ENCODE results near the gene VIPAS39.

Gene VIPAS39

DNA sequence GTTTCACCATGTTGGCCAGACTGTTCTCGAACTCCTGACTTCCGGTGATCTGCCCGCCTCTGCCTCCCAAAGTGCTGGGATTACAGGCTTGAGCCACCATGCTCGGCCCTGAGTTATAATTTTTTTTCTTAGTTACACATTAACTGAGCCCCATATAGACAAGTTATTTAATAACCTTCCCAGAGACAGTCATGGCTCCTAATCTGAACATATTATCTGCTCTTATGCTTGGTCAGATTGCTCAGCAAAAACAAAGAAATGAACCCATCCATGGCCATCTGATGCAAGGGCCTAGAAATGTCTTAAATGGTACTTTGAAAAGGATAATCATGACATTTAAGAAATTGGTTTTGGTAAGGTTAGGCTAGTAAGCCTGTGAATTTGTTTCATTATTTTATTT is 67.2 kb downstream of the VIPAS39 start:
- Histone ChIP-seq H4K20me1 (ENCODE audit: insufficient read depth, low read length) (no peaks in the 10 kb centered on the region), H3K27me3 (replicated peaks; ENCODE audit: insufficient read depth, low read length) (no peaks in the 10 kb centered on the region), H3K27ac (ENCODE audit: low read length) (no peak overlapping the region), H3K9me2 (replicated peaks; ENCODE audit: insufficient read depth, low read length) (no peaks in the 10 kb centered on the region), H2AFZ (ENCODE audit: low read length) (no peak overlapping the region), H3F3A (ENCODE audit: insufficient read depth, low read length) (no peaks in the 10 kb centered on the region), H3K4me3 (ENCODE audit: low read length) (no peak overlapping the region), H3K9ac (ENCODE audit: low read length) (no peak overlapping the region), H3K9me3 (replicated peaks; ENCODE audit: insufficient read depth, low read length) (no peaks in the 10 kb centered on the region), H3K4me1 (ENCODE audit: low read length) (no peaks in the 10 kb centered on the region), H3K4me2 (ENCODE audit: low read depth, low read length) (no peak overlapping the region), H3K36me3 (replicated peaks; ENCODE audit: insufficient read depth, low read length) (no peaks in the 10 kb centered on the region), H3K79me2 (ENCODE audit: low read length) (no peaks in the 10 kb centered on the region)
- TF ChIP-seq, protein P1, sequence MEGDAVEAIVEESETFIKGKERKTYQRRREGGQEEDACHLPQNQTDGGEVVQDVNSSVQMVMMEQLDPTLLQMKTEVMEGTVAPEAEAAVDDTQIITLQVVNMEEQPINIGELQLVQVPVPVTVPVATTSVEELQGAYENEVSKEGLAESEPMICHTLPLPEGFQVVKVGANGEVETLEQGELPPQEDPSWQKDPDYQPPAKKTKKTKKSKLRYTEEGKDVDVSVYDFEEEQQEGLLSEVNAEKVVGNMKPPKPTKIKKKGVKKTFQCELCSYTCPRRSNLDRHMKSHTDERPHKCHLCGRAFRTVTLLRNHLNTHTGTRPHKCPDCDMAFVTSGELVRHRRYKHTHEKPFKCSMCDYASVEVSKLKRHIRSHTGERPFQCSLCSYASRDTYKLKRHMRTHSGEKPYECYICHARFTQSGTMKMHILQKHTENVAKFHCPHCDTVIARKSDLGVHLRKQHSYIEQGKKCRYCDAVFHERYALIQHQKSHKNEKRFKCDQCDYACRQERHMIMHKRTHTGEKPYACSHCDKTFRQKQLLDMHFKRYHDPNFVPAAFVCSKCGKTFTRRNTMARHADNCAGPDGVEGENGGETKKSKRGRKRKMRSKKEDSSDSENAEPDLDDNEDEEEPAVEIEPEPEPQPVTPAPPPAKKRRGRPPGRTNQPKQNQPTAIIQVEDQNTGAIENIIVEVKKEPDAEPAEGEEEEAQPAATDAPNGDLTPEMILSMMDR (IDR thresholded peaks at IDR 0.05; ENCODE audit: low read length), result no peak
- TF ChIP-seq EZH2phosphoT487 (IDR thresholded peaks at IDR 0.05; ENCODE audit: low read length), result no peak
- DNase-seq, result no peak

DNA sequence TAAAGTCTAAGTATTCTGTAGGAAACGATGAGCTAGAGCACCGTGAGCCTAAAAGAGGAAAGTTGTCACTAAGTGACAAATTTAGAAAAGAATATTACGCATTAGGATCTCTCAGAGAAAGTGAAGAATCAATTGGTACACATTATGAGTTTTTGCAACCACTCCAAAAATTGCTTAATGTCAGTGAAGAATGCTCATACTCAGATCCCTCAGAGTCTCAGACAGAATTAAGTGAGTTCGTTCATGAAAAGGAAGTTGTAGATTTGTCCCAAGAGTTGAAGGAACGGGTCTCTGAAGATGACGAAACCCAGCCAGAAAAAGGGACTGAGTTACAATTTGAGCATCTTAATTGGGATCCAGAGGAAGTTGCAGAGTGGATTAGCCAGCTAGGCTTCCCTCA is 78.7 kb downstream of the VIPAS39 start:
- Histone ChIP-seq H3K4me1 (ENCODE audit: low read length) (0 out of 2 replicates have a peak, but pooled peaks cover 3% of the 10 kb centered on the region), H3K4me2 (ENCODE audit: low read depth, low read length) (no peak overlapping the region), H3F3A (ENCODE audit: insufficient read depth, low read length) (no peaks in the 10 kb centered on the region), H3K4me3 (ENCODE audit: low read length) (no peak overlapping the region), H4K20me1 (ENCODE audit: insufficient read depth, low read length) (no peaks in the 10 kb centered on the region), H3K36me3 (replicated peaks; ENCODE audit: insufficient read depth, low read length) (no peaks in the 10 kb centered on the region), H3K27me3 (replicated peaks; ENCODE audit: insufficient read depth, low read length) (no peaks in the 10 kb centered on the region), H3K9me3 (replicated peaks; ENCODE audit: insufficient read depth, low read length) (no peaks in the 10 kb centered on the region), H3K9me2 (replicated peaks; ENCODE audit: insufficient read depth, low read length) (no peaks in the 10 kb centered on the region), H3K79me2 (ENCODE audit: low read length) (peaks cover 10% of the 10 kb centered on the region; the same call in 1 of the 2 replicates), H3K9ac (ENCODE audit: low read length) (no peak overlapping the region), H3K27ac (ENCODE audit: low read length) (no peak overlapping the region), H2AFZ (ENCODE audit: low read length) (no peak overlapping the region)
- DNase-seq, result no peak
- TF ChIP-seq, protein P1 (IDR thresholded peaks at IDR 0.05; ENCODE audit: low read length), result no peak
- no peak for TF ChIP-seq EZH2 (optimal IDR thresholded peaks at IDR 0.05; ENCODE audit: low read depth, low read length)
- TF ChIP-seq EZH2phosphoT487 (IDR thresholded peaks at IDR 0.05; ENCODE audit: low read length), result no peak

DNA sequence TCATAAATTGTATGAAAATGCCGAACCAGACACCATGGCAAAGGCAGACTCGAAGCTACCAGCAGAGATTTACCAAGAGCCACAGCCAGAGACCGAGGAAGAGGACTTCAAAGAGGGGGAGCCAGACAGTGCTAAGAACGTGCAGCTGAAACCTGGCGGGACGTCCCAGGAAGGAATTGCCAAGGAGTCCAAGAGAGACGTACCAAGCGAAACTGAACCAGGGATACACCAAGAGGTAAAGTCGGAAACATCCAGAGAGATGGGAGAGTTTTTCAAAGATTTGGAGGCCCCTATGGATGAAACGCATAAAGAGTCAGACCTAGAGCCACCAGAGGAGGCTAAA is 79.9 kb downstream of the VIPAS39 start:
- Histone ChIP-seq H3K9me3 (replicated peaks; ENCODE audit: insufficient read depth, low read length) (no peaks in the 10 kb centered on the region), H3K79me2 (ENCODE audit: low read length) (peaks cover 10% of the 10 kb centered on the region; the same call in 1 of the 2 replicates), H3F3A (ENCODE audit: insufficient read depth, low read length) (no peaks in the 10 kb centered on the region), H3K27ac (ENCODE audit: low read length) (no peak overlapping the region), H4K20me1 (ENCODE audit: insufficient read depth, low read length) (no peaks in the 10 kb centered on the region), H3K9ac (ENCODE audit: low read length) (peak overlapping the region; percentile 76; the same call in 1 of the 2 replicates), H2AFZ (ENCODE audit: low read length) (peak overlapping the region; percentile 78), H3K4me3 (ENCODE audit: low read length) (peak overlapping the region; percentile 79), H3K4me1 (ENCODE audit: low read length) (0 out of 2 replicates have a peak, but pooled peaks cover 3% of the 10 kb centered on the region), H3K27me3 (replicated peaks; ENCODE audit: insufficient read depth, low read length) (no peaks in the 10 kb centered on the region), H3K9me2 (replicated peaks; ENCODE audit: insufficient read depth, low read length) (no peaks in the 10 kb centered on the region), H3K4me2 (ENCODE audit: low read depth, low read length) (peak overlapping the region; percentile 86), H3K36me3 (replicated peaks; ENCODE audit: insufficient read depth, low read length) (no peaks in the 10 kb centered on the region)
- TF ChIP-seq EZH2 (optimal IDR thresholded peaks at IDR 0.05; ENCODE audit: low read depth, low read length) (no peak), EZH2phosphoT487 (IDR thresholded peaks at IDR 0.05; ENCODE audit: low read length) (no peak)
- TF ChIP-seq, protein P1 (IDR thresholded peaks at IDR 0.05; ENCODE audit: low read length), result no peak
- no peak for DNase-seq

Data from MM.1S (cell line).